ENCODE measurements around the gene P3R3URF. TPM values are rescaled to one million over a fixed set of nuclear protein-coding genes. Genes with fewer than 3 reads are reported as not detected.

P3R3URF gene
- total RNA-seq, 1 donor from 2014 or later: not detected

DNA sequence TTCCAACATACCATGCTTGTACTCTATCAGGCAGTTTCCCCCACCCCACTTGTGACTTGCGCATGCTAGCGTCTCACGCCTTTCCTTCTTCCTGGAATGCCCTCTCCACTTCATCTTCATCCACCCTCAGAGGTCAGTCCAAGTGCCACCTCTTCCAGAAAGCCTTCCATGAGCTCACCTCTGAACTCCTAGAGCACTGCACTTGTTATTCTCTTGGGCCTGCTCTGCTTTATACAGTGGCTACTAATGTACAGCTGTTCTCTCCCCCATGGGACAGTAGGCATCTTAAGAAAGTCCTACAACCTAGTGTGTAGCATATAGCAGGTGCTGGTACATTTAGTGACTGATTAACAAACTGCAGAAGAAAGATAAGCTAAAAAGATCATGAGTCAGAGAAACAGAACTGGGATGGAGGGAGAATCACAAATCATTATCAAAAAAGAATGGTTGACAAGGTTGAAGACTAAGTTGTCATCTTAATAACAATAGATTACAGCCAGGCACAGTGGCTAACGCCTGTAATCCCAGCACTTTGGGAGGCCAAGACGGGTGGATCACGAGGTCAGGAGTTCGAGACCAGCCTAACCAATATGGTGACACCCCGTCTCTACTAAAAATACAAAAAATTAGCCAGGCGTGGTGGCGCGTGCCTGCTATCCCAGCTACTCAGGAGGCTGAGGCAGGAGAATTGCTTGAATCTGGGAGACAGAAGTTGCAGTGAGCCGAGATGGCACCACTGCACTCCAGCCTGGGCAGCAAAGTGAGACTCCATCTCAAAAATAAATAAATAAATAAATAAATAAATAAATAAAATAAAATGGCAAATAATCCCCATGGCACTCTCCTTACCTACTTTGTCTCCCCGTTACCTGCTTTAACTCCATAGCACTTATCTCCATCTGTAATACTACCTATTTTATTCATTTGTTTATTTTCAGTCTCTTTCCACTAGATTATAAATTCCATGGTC, 17.7 kb downstream of the P3R3URF start:
- Mint-ChIP-seq H3K27ac (no peak overlapping the region), H3K27me3 (ENCODE audit: insufficient read depth) (peaks cover 11% of the 10 kb centered on the region), H3K4me1 (ENCODE audit: low read depth) (no peaks in the 10 kb centered on the region), H3K4me3 (no peak overlapping the region), H3K36me3 (ENCODE audit: low read depth) (no peaks in the 10 kb centered on the region), H3K9me3 (no peaks in the 10 kb centered on the region)
- intact Hi-C loops (cut with micrococcal nuclease): no loop called here
- DNase-seq (ENCODE audit: low spot score): no peak

- no peaks in the 10 kb centered on the region for H3K36me3 Mint-ChIP-seq (ENCODE audit: low read depth)
- no peak overlapping the region for H3K27ac Mint-ChIP-seq
- no peak overlapping the region for H3K4me3 Mint-ChIP-seq
- H3K27me3 Mint-ChIP-seq (ENCODE audit: insufficient read depth): peaks cover 11% of the 10 kb centered on the region
- no peaks in the 10 kb centered on the region for H3K4me1 Mint-ChIP-seq (ENCODE audit: low read depth)
- H3K9me3 Mint-ChIP-seq: no peaks in the 10 kb centered on the region
- intact Hi-C loops (cut with micrococcal nuclease): no loop called here
- DNase-seq (ENCODE audit: low spot score): no peak
These were observed 18.4 kb downstream of the P3R3URF start for GRCh38 chr1:46157916-46158311.

GRCh38 chr1:46153732-46154131, 22.6 kb downstream of the P3R3URF start:
- no peak overlapping the region for H3K27ac Mint-ChIP-seq
- H3K27me3 Mint-ChIP-seq (ENCODE audit: insufficient read depth): peaks cover 3% of the 10 kb centered on the region

DNA sequence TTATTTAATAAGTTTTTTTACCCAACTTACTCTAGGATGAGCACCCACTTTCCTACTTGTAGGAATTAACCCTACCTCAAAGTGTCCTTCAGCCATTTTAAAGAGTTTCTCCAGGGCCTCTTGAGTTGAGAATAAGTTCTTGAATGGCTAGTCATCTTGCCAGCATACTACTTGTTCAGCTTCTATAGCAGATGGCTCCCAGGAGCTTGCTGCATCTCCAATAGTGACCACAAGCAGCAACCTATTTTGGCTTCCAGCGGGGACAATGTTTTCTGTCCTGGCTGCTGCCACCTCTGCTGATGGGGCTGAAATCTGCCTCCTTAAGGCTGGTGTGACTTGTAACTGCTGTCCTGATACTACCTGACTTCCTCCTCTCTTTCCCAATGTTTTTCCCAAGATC, 23.1 kb downstream of the P3R3URF start:
- Mint-ChIP-seq H3K4me3 (no peak overlapping the region), H3K36me3 (ENCODE audit: low read depth) (no peaks in the 10 kb centered on the region), H3K27me3 (ENCODE audit: insufficient read depth) (peaks cover 3% of the 10 kb centered on the region), H3K4me1 (ENCODE audit: low read depth) (no peaks in the 10 kb centered on the region), H3K27ac (no peak overlapping the region), H3K9me3 (no peaks in the 10 kb centered on the region)
- intact Hi-C loops (cut with micrococcal nuclease): no loop called here
- DNase-seq (ENCODE audit: low spot score): no peak

More at GRCh38 chr1:46153732-46154131, 22.6 kb downstream of the P3R3URF start:
- Mint-ChIP-seq H3K9me3 (no peaks in the 10 kb centered on the region), H3K4me3 (no peak overlapping the region), H3K36me3 (ENCODE audit: low read depth) (no peaks in the 10 kb centered on the region), H3K4me1 (ENCODE audit: low read depth) (no peaks in the 10 kb centered on the region)
- intact Hi-C loops (cut with micrococcal nuclease): no loop called here
- no peak for DNase-seq (ENCODE audit: low spot score)

DNA sequence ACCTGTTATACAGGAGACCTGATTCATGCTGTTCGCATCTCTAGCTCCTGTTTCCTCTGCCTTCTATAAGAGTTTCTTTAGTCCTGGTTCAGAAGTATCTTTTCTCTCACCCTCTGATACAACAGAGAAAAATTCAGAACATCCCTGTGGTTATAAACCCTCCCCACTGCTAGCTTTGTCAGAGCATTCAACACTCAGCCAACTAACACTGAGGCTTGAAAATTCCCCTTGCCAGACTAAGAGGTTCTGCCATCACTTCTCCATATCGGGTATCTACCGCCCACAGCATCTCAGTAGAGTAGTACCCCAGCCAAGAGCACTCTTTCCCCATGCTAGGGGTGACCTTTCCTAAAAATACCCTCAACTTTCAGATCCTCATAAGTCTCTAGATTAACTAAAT, 24.3 kb downstream of the P3R3URF start:
- intact Hi-C loops (cut with micrococcal nuclease): no loop called here
- Mint-ChIP-seq H3K9me3 (no peaks in the 10 kb centered on the region), H3K36me3 (ENCODE audit: low read depth) (no peaks in the 10 kb centered on the region), H3K4me3 (no peak overlapping the region), H3K4me1 (ENCODE audit: low read depth) (no peaks in the 10 kb centered on the region), H3K27me3 (ENCODE audit: insufficient read depth) (peaks cover 3% of the 10 kb centered on the region), H3K27ac (no peak overlapping the region)
- no peak for DNase-seq (ENCODE audit: low spot score)

DNA sequence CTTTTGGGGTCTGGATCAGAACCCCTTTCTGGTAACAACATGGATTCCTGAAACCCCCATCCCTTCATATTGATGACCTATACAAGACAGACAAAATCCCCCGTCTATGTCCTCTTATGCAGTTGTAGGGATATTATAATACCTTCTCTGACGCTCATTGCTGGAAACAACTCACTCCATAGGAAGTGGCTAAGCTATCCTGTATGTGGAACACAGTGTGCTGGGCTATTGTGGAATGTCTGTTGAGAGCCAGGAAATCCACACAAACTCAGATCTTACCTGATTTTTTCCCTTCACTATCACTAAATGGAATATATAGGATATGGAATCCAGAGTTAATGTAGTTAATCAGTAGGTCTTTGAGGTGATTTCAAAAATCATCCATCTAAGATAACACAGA, 26.2 kb downstream of the P3R3URF start:
- DNase-seq (ENCODE audit: low spot score): no peak
- H3K27me3 Mint-ChIP-seq (ENCODE audit: insufficient read depth): peaks cover 5% of the 10 kb centered on the region
- H3K4me3 Mint-ChIP-seq: no peak overlapping the region
- H3K27ac Mint-ChIP-seq: no peak overlapping the region
- no peaks in the 10 kb centered on the region for H3K9me3 Mint-ChIP-seq
- intact Hi-C loops (cut with micrococcal nuclease): no loop called here
- no peaks in the 10 kb centered on the region for H3K36me3 Mint-ChIP-seq (ENCODE audit: low read depth)
- H3K4me1 Mint-ChIP-seq (ENCODE audit: low read depth): no peaks in the 10 kb centered on the region

GRCh38 chr1:46148318-46148717, 28.0 kb downstream of the P3R3URF start:
- intact Hi-C loops (cut with micrococcal nuclease): no loop called here
- Mint-ChIP-seq H3K9me3 (no peaks in the 10 kb centered on the region), H3K36me3 (ENCODE audit: low read depth) (no peaks in the 10 kb centered on the region), H3K27me3 (ENCODE audit: insufficient read depth) (peaks cover 2% of the 10 kb centered on the region), H3K4me1 (ENCODE audit: low read depth) (no peaks in the 10 kb centered on the region), H3K4me3 (no peak overlapping the region), H3K27ac (no peak overlapping the region)
- DNase-seq (ENCODE audit: low spot score): no peak

GRCh38 chr1:46137916-46138315, 38.4 kb downstream of the P3R3URF start:
- Mint-ChIP-seq H3K36me3 (ENCODE audit: low read depth) (no peaks in the 10 kb centered on the region), H3K9me3 (no peaks in the 10 kb centered on the region), H3K4me1 (ENCODE audit: low read depth) (peaks cover 19% of the 10 kb centered on the region), H3K27ac (no peak overlapping the region), H3K27me3 (ENCODE audit: insufficient read depth) (peaks cover 29% of the 10 kb centered on the region), H3K4me3 (no peak overlapping the region)
- intact Hi-C loops (cut with micrococcal nuclease): no loop called here
- DNase-seq (ENCODE audit: low spot score): no peak

DNA sequence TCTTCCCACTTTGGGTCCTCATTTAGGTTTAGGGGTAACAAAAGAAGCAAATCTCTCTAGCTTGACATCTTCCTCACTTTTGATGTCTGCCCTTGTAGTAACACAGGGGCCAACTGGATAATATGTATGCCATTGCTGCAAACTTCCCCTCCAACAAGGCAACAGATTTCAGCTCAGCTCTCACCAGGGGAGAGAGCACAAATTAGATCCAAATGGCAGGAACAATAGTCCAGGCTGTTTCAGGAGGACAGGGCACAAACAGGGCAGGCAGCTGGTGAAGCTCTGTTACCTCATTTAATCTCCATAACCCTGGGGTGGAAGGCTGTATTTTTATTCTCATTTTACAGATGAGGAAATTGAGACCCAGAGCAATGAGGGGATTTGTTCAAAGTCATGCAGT, 39.6 kb downstream of the P3R3URF start:
- DNase-seq (ENCODE audit: low spot score): no peak
- Mint-ChIP-seq H3K36me3 (ENCODE audit: low read depth) (no peaks in the 10 kb centered on the region), H3K4me3 (no peak overlapping the region), H3K27me3 (ENCODE audit: insufficient read depth) (peaks cover 35% of the 10 kb centered on the region), H3K4me1 (ENCODE audit: low read depth) (peaks cover 28% of the 10 kb centered on the region), H3K27ac (no peak overlapping the region), H3K9me3 (no peaks in the 10 kb centered on the region)
- intact Hi-C loops (cut with micrococcal nuclease): no loop called here

- Mint-ChIP-seq H3K9me3 (no peaks in the 10 kb centered on the region), H3K27ac (no peak overlapping the region), H3K4me3 (no peak overlapping the region), H3K4me1 (ENCODE audit: low read depth) (peaks cover 42% of the 10 kb centered on the region), H3K27me3 (ENCODE audit: insufficient read depth) (peaks cover 53% of the 10 kb centered on the region), H3K36me3 (ENCODE audit: low read depth) (no peaks in the 10 kb centered on the region)
- intact Hi-C loops (cut with micrococcal nuclease): loop anchor here (5.0 kb wide), 2 partner anchors 208 to 382 kb away; partner anchors contain the start of genes IPP and NSUN4
- no peak for DNase-seq (ENCODE audit: low spot score)
These were observed 41.5 kb downstream of the P3R3URF start for GRCh38 chr1:46134660-46135331.

GRCh38 chr1:46133781-46134350, 42.4 kb downstream of the P3R3URF start:
- Mint-ChIP-seq H3K4me3 (peak overlapping the region; percentile 96), H3K27me3 (ENCODE audit: insufficient read depth) (peaks cover 57% of the 10 kb centered on the region), H3K36me3 (ENCODE audit: low read depth) (no peaks in the 10 kb centered on the region), H3K9me3 (no peaks in the 10 kb centered on the region), H3K27ac (no peak overlapping the region), H3K4me1 (ENCODE audit: low read depth) (peaks cover 42% of the 10 kb centered on the region)
- intact Hi-C loops (cut with micrococcal nuclease): loop anchor here (1.0 to 5.0 kb wide), 8 partner anchors 33 to 550 kb away; partner anchors contain the start of genes GPBP1L1, IPP, NASP and NSUN4
- DNase-seq (ENCODE audit: low spot score): no peak

DNA sequence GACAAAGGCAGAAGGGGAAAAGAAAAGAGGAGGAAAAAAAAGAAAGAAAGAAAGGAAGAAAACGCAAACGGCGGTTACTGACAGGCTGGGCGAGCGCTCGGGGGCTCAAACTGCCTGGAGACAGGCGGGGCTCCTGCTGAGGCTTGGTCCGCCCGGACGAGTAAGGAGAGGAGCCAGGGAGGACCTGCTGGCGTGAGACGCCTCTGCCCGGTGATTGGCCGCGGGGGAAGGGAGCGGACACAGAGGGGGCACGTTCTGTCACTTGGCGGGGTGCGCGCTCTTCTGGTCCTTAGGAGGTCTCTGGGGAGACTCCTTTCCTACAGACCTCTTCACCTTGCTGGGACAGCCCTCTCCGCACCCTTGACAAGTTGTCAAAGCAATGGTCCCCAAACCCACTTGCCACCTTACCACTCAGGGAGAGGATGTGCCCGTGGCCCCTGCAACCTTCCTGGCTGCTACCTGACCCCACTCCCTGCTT, 43.1 kb downstream of the P3R3URF start:
- DNase-seq (ENCODE audit: low spot score): no peak
- Mint-ChIP-seq H3K36me3 (ENCODE audit: low read depth) (no peaks in the 10 kb centered on the region), H3K27me3 (ENCODE audit: insufficient read depth) (peaks cover 58% of the 10 kb centered on the region), H3K4me3 (peak overlapping the region; percentile 96), H3K4me1 (ENCODE audit: low read depth) (peaks cover 42% of the 10 kb centered on the region), H3K9me3 (no peaks in the 10 kb centered on the region), H3K27ac (peak overlapping the region; percentile 98)
- intact Hi-C loops (cut with micrococcal nuclease): loop anchor here (1.0 to 5.0 kb wide), 8 partner anchors 34 to 549 kb away; partner anchors contain the start of genes GPBP1L1, IPP, NASP and NSUN4

Data from activated T-helper 1 cell treated with anti-CD3 and anti-CD28 coated beads, Interleukin-12 subunit alpha, Interleukin-12 subunit beta, Interleukin-2, Interleukin-4 antibody, amounts not matched to agents 30 ng/mL and 10 ng/mL and 1 ng/mL, durations not matched to agents 14 hours and 24 hours and 36 hours (primary cell).